WI38 (cell line): ENCODE results near the gene COL18A1.
"Not testable (repeated sequence)": the region's sequence is repeated elsewhere in the genome, so short reads cannot be mapped to it uniquely, and the experiment has no call there.

ENCODE experiments used
- H3K4me3 ChIP-seq: 2 replicates; pipeline ENCODE4 v1.5.1; 2011; ENCODE audit warnings: low read depth, mild to moderate bottlenecking, control low read depth, low read length
- TF ChIP-seq, protein P1 (sequence below): IDR thresholded peaks from 2 replicates; pipeline ENCODE4 v1.5.1; 2012; ENCODE audit warnings: low read depth, mild to moderate bottlenecking, control low read depth, low read length

The COL18A1 gene

DNA sequence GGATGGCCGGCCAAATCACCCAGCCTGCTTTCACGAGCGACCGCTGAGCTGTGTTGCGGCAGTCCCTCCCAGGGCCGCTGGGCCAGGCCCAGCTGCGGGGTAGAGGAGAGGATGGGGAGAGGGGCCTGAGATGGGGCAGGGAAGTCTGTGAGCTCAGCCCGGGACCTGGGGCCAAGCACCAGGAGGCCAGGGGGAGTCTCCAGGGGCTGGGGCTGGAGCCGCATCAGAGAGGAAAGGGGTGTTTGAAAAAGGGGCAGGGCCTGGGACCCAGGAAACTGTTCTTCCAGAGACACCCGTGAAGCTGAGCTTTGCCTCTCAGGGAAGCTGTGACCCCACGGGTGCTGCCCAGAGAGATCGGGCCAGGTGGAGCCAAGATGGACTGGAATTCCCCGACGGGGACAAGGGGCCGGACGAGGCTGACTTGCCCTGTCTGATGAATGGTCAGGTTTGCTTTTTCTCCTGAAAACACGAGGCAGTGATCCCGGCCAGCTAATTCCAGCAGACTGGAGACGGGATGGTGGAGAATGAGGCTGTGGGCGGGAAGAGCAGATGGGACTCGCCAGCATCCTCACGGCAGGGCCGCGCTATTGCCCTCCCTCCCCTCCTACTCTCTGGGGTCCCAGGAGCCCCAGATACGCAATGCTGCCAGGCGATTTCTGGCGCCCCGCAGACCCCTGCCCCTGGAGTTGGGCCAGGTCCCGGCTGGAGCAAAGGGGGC, 40.3 kb upstream of the COL18A1 start:
- TF ChIP-seq, protein P1, sequence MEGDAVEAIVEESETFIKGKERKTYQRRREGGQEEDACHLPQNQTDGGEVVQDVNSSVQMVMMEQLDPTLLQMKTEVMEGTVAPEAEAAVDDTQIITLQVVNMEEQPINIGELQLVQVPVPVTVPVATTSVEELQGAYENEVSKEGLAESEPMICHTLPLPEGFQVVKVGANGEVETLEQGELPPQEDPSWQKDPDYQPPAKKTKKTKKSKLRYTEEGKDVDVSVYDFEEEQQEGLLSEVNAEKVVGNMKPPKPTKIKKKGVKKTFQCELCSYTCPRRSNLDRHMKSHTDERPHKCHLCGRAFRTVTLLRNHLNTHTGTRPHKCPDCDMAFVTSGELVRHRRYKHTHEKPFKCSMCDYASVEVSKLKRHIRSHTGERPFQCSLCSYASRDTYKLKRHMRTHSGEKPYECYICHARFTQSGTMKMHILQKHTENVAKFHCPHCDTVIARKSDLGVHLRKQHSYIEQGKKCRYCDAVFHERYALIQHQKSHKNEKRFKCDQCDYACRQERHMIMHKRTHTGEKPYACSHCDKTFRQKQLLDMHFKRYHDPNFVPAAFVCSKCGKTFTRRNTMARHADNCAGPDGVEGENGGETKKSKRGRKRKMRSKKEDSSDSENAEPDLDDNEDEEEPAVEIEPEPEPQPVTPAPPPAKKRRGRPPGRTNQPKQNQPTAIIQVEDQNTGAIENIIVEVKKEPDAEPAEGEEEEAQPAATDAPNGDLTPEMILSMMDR: no peak
- peak overlapping the region; percentile 37 for H3K4me3 ChIP-seq

DNA sequence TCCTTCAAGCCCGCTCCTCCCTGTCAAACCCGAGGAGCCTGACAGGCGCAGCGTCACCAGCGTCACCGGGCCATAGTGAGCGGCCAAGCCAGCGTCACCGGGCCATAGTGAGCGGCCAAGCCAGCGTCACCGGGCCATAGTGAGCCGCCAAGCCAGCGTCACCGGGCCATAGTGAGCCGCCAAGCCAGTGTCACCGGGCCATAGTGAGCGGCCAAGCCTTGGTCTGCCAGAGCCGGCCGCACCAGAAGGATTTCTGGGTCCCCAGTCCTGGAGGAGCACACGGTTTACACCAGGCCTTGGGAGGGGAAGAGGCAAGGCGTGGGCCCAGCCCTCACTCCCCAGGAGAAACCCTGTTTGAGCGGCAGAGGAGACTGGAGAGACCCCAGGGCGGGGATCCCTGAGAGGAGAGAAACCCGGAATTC, 39.8 kb upstream of the COL18A1 start:
- no peak overlapping the region for H3K4me3 ChIP-seq
- TF ChIP-seq, protein P1: no peak

DNA sequence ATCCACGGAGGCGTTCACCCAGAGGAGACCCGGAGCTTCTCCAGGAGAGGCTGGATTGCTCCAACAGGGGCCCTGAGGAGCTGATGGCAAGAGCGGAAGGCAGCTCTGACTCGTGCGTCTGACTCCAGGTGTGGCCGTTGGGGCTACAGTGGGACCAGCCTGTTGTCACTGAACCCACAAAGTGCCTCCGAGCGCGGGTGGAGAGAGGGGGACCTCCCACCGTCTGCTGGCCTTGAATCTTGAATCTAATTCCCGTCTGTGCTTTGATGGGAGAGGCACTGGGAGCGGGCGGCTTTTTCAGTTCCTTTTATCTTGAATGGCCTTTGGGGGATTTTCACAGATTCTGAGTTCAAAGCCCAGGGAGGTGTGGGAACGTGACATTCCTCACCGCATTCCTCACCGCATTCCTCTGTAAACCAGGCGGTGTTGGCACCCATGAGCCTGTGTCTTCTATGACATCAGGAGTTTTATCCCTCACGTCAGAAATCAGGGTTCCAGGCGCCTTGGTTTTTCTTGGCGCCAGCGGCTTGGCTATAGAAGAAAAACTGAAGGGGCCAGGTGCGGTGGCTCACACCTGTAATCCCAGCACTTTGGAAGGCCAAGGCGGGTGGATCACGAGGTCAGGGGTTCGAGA, 39.2 kb upstream of the COL18A1 start:
- TF ChIP-seq, protein P1: no peak
- no peak overlapping the region for H3K4me3 ChIP-seq

DNA sequence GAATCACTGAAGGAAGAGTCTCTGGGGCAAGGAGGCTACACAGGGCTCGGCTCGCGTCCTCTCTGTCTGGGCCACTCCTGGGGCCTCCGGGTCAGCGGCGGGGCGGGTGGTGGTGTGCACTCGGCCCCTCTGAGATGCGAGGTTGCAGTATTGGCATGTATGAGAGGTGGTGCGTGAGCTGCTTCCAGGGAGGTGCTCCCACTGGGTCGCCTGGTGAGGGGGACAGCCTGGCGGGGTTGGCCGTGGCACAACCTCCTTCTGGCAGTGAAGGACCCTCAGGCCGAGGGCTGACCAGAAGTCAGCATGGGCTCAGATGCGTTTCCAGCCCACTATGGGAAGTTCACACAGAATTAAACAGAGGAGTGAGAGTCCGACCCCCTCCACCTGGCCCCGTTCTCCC, 38.5 kb upstream of the COL18A1 start:
- TF ChIP-seq, protein P1: no peak

DNA sequence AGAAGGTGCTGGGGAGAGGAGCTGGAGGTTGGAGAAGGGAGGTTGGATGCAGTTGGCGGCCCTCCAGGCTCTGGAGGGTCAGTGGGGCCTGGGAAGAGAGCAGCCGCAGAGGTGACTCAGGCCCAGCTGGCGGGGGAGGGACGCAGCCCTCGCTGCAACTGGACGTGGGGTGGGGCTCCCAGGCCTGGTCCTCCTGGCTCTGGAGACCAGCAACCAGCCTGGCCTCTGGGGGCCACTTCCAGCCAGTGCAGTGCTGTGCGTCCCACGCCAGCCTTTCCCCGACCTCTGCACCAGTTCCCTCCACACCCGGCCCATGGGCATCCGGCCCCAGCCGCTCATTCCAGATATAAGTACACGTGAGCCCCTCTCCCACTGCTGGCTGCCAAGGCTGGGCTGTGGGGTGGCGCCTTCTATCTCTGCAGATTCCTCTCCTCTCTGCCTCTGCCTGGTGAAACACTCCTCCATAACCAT, 38.0 kb upstream of the COL18A1 start:
- no peak overlapping the region for H3K4me3 ChIP-seq
- TF ChIP-seq, protein P1: peak; percentile 18; the same call in 1 of the 2 replicates

More for the DNA sequence above, 38.5 kb upstream of the COL18A1 start:
- no peak overlapping the region for H3K4me3 ChIP-seq

DNA sequence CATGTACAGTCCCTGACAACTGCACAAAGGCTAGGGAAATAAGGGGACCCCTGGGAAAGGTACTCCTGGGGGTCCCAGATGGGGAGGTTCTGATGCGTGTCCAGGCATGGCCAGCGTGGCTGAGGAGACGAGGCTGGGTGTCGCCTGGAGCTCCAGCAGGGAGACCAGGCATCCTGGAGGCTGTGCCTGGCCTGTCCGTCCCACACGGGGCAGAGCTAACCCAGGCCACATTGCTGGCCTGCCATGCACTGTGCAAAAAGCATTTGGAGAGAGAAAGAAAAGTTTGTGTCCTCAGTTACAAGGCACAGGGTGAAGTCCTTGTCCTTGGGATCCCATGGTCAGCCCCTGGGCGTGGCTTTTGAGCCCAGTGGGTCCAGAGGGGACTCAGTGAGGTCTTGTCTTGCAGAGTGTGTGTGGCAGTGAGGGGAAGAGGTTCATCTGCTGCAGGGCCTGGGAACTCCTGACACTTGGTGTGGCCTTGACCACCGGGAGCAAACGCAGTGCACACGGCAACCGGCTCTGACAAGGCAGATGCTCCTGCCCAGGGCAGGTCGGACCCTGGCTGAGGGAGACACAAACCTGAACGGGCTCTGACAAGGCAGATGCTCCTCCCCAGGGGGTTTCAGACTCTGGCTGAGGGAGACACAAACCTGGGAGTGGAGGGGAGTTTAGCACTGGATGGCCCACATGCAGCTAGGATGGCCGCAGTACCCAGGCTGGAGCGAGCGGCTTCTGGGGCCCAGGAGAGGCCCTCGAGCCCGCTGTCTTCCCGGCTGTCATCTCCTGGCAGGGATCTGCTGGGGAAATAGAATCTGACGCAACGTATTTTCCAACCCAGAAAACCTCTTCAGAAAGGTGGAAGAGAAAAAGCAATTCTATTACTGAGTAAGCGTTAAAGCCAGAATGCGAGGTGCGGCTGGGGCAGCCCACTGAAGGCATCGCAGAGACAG, 37.3 kb upstream of the COL18A1 start:
- H3K4me3 ChIP-seq: no peak overlapping the region
- TF ChIP-seq, protein P1: no peak

DNA sequence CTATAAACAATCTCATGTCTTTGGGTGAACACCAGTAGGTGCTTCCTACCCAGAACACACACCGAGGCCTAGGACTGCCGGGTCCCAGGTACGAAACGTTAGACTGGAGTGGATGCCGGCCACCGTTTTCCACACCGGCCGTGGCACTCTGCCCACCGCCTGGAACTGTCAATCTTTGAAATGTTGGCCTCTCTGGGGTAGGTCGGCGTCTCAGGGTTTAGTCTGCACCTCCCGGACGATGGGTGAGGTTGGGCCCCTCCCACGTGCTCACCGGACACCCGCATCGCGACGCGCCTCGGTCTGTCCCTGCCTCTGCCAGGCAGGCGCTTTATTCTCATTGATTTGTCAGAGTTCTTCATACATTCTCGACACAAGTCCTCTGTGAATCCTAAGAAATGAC, 35.9 kb upstream of the COL18A1 start:
- not testable (repeated sequence) for H3K4me3 ChIP-seq
